NCI-H146 (cell line): ENCODE data around the gene VPS37D.
A peak's percentile ranks its signal among the peaks of the same experiment; 100 is the strongest.
"Not testable (repeated sequence)": the region's sequence is repeated elsewhere in the genome, so short reads cannot be mapped to it uniquely, and the experiment has no call there.

Experiments
- DNase-seq: peaks from one replicate; lab custom pipeline; 2025; lab: John Stamatoyannopoulos, UW

VPS37D gene

GRCh38 chr7:73646785-73647724, 20.6 kb upstream of the VPS37D start:
- DNase-seq: no peak

DNA sequence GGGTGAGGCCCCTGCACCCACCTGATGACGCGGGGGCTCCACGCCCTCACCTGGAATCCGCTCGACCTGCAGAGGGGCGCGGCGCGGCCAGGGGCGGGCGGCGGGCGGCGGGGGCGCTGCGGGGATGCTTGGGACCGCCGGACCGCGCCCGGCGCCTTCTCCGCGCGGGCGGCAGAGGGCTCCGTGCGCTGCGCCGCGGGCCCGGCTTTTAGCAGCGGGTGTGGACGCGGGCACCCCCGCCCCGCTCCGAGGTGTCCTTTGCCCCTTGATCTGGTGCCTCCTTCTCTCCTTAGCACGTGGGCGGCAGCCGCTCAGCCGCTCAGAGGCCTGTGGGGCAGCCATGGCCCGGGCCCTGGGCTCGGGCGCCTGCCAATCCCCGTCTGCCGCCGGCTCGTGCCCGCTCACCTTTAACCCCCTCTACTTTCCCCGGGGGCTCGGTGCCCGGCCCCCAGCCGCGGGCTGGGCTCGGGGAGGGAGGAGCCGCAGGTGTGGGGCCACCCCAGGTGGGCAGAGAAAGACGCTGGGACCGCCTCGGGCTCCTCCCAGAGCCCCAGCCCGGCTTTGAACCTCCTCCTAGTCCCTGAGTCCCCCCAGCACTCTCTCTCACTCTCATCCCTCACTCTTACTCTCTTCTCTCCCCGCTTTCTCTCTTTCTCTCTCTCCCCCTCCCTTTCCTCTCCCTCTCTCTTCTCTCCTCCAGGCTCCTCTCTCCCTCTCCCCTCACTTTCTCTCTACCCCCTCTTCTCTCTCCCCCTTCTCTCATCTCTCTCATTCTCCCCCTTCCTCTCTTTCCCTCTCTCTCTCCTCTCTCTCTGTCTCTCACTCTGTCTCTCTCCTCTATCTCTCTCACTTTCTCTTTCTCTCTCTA, 19.7 kb upstream of the VPS37D start:
- DNase-seq: peak; percentile 73

DNA sequence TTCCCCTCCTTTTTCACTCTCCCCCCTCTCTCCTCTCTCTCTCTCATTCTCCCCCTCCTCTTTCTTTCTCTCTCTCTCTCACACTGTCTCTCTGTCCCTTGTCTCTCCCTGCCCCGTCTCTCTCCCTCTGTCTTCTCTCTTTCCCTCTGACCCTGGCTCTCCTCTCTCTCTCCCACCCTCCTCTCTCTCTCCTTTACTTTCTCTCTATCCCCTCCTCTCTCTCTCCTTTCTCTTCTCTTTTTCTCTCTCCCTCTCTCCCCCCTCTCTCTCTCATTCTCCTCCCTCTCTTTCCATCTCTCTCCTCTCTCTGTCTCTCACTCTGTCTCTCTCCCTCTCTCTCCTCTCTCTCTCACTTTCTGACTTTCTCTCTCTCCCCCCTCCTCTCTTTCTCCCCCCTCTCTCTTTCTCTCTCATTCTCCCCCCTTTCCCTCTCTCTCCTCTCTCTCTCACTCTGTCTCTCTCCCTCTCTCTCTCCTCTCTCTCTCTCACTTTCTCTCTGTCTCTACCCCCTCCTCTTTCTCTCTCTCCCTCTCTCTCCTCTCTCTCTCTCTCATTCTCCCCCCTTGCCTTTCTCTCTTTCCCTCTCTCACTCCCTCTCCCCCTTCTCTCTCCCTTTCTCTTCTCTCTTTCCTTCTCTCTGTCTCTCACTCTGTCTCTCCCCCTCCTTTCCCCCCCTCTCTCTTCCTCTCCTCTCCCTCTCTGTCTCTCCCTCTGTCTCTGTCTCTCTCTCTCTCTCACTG, 18.9 kb upstream of the VPS37D start:
- no peak for DNase-seq

DNA sequence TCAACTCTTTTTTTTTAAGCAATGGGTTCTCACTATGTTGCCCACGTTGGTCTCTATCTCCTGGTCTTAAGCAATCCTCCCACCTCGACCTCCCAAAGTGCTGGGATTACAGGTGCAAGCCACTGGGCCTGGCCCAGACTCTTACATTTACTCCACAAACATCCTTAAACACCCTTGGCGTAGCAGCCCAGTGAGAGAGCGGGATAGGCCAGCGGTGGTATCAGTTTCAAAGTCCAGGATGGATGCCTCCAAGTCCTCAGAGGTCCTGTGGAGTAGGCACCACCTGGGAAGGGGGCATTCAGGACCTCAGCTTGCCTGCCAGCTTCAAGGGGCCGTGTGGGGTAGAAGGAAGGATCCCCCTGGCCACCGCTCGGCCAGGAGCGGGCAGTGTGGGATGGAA, 18.1 kb upstream of the VPS37D start:
- DNase-seq: no peak

GRCh38 chr7:73650524-73650923, 17.1 kb upstream of the VPS37D start:
- no peak for DNase-seq

DNA sequence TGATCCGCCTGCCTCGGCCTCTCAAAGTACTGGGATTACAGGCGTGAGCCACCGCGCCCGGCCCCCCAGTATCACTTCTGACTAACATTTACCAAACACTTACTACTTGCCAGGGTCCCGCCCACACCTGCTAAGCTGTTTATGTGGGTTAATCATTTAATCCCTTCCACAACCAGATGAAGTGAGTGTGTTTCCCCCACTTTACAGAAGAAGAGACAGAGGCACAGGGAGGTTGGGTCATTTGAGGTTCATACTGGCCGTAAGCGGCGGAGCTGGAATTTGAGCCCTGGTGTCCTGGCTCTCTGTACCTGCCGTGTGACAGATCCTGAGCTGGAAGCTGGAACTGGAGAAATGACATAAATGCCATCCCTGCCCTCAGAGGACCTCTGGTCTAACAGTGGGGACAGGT, 15.1 kb upstream of the VPS37D start:
- no peak for DNase-seq

- not testable (repeated sequence) for DNase-seq
Observed at GRCh38 chr7:73655309-73655708, 12.3 kb upstream of the VPS37D start.

GRCh38 chr7:73659983-73660382, 7.6 kb upstream of the VPS37D start:
- no peak for DNase-seq

GRCh38 chr7:73660594-73660993, 7.0 kb upstream of the VPS37D start:
- not testable (repeated sequence) for DNase-seq

GRCh38 chr7:73663033-73663432, 4.6 kb upstream of the VPS37D start:
- DNase-seq: no peak

DNA sequence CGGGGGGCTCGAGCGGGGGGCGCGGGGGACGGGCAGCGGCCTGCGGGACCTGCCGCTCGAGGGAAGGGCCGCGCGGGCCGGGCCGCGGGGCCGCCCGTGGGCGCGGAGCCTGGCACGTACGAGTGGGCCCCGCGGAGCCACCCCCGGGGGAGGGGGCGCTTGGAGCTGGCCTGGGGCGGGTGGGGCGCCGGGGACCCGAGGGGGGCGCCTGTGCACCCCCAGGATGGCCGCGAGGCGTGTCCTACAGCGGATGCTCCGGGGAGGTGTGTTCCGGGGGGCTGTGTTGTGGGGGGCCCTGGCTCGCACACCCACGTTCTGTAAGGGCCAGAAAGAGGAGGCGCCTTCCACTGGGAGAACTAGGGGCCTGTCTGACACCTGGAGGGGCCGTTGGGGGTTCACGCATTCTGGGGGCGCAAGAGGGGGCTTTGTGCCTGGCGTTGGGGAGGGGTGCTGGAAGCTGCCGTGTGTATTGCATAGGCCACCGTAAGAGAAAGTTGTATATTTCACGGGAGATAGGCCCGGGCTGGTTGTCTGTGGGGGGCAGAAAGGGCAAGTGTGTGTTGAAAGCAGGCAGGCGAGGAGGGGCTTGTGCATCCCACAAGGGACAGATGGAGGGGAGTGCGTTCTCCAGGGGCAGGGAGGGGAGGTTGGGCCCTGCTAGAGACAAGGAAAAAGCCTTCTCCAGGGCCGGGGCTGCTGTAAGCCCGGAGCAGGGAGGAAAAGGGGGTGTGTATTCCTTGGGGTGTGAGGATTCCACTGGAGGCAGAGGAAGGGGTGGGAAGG, 663 bp downstream of the VPS37D start:
- DNase-seq: peak; percentile 18

GRCh38 chr7:73668886-73669230, 1.2 kb downstream of the VPS37D start:
- no peak for DNase-seq

DNA sequence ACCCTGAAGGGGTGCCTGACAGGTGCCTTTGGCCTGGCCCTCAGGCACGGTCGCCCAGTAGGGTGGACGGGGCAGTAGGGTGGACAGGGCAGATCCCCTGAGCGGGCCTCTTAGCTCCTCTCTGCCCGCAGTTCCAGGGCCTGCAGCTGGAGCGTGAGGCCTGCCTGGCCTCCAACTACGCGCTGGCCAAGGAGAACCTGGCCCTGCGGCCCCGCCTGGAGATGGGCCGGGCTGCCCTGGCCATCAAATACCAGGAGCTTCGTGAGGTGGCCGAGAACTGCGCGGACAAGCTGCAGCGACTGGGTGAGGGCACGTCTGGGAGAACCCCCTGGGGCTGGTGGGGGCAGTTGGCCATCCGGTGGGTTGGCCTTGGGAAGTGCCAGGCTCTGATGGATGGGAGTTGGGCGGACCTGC, 1.7 kb downstream of the VPS37D start:
- DNase-seq: no peak

GRCh38 chr7:73669858-73670385, 2.3 kb downstream of the VPS37D start:
- no peak for DNase-seq

- no peak for DNase-seq
Observed at GRCh38 chr7:73671322-73671661, 3.7 kb downstream of the VPS37D start.

DNA sequence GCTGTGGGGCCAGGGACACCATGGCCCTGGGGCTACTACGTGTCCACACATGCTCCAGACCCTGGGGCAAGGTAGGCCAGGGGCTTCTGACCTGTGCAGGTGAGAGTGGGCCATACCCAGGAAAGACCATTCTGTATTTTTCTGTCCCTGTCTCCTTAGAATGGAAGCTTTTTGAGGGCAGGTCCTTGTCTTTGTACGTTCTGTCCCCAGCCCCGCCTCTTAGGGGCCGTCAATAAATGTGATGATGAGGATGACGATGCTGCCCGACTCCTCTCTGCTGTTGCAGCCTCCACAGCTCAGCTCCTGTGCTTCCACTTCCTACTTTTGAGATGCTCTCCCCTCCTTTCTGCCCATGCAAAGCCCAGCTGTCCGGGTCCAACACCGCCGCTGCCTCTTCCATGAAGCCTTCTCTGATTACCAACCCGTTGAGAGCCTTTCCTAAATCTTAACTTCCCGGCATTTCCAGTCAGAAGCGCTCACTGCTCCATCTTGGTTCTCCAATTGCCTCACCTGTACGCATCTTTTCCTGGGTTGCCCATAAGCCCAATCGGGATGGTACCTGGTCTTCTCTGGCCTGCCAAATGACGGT, 4.3 kb downstream of the VPS37D start:
- DNase-seq: no peak

DNA sequence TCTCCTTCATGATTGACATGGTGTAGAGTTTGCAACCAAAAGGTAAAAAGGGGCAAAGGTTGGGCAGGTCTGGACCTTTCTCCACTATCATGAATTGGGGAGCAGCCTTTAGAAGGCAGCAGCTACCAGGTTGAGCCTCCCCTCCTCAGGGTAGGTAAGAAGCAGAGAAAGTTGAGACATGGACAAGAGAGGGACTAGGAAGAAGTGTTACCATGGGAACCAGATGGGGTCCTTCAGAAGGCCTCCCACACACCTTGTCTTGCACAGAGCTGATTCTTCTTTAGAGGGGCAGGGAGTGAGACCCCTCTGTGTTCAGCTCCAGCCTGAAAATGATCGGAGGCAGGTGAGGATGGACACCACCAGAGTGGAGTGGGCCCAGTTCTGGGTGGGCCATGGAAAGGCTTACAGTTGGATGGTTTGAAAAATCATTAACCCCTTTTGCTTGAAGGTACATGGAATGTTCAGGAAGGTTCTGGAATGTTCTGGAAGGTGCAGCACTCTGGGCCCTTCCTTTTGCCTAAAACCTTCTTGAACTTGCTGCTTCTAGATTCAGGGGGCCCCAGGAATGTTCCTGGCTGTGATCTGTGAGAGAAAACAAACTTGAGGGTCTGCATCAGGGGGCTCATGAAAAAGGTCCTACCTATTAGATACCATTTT, 7.0 kb downstream of the VPS37D start:
- no peak for DNase-seq

DNA sequence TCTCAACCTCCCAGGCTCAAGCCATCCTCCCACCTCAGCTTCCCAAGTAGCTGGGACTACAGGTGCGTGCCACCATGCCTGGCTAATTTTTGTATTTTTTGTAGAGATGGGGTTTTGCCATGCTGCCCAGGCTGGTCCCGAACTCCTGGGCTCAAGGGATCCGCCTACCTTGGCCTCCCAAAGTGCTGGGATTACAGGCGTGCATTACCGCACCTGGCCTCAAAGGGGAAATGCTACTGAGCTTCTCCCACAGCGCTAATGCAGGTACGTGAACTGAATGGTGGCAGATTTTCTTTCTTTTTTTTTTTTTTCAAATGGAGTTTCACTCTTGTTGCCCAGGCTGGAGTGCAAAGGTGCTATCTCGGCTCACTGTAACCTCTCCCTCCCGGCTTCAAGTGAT, 8.4 kb downstream of the VPS37D start:
- DNase-seq: not testable (repeated sequence)

GRCh38 chr7:73678862-73679261, 11.2 kb downstream of the VPS37D start:
- DNase-seq: no peak

- no peak for DNase-seq
Observed at GRCh38 chr7:73679709-73680108, 12.1 kb downstream of the VPS37D start.
